GM19438 (cell line): ENCODE data around the gene ZNRF2.

Source experiments
- ATAC-seq: cut with Tn5 transposase; IDR thresholded peaks from one replicate; pipeline ENCODE4 v1.9.1; 2021; ENCODE audit warnings: low read depth; ENCODE audit not compliant: unreplicated experiment

Gene ZNRF2

DNA sequence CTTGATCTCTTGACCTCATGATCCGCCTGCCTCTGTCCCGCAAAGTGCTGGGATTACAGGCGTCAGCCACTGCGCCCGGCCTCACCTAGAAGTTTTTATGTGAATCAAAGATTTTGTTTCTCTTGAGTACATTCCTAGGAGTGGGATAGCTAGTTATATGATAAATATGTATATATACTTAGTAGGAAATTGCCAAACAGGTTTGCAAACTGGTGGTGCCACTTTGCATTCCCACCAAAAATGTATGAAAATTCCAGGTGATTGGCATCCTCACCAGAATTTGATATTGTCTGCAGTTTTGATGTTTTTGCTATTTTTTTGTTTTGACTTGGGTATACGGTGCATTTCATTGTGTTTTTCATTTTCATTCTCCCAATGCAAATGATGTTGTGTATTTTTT lies 107.4 kb downstream of the ZNRF2 start:
- ATAC-seq = no peak

DNA sequence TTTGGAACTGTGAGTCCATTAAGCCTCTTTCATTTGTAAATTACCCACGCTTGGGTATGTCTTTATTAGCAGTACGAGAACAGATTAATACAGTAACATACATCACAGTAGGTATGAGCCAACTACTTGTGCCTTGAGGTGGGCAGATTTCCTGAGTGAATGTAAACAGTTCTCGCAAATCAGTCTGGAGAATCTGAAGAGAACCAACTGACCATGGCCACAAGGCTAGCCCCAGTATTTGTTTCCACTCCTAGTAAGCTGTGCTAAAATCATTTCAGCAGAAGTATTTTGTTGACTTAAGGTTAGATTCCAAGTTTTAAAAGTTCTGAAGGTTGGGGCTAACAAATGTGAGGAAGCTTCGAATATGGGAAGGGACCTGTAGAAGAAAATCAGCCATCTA lies 111.3 kb downstream of the ZNRF2 start:
- ATAC-seq = no peak

DNA sequence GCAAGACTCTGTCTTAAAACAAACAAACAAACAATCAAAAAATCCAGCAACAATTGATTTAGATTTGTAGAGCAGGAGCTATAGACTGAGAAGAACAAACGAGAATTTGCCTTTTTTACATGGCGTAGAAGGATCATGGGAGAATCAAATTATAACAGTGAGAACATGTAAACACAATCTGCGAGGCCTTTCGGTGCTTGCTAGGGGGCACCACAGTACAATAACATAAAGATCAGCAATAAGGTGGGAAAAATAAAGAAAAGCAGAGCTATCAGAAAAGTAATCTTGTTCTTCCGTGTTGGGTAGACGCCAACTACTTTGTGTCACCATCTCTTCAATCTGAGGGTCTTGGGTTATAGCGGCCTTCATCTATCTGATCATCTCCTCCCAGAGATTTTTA lies 112.0 kb downstream of the ZNRF2 start:
- no peak for ATAC-seq

DNA sequence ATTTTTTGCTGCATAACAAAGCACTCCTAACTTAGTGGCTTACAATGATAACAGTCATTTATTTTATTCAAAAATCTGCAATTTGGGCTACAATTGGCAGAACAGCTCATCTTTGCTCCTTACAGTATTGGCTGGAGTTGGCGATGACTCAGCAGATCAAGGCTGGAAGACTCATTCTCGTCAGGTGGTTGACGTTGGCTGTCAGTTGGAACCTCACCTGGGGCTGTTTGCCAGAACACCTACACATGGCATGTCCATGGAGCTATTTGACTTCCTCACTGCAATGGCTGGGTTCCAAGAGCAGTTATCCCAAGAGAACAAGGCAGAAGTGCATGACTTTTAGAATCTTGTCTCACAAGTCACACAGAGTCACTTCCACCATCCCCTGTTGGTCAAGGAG lies 119.1 kb downstream of the ZNRF2 start:
- no peak for ATAC-seq

DNA sequence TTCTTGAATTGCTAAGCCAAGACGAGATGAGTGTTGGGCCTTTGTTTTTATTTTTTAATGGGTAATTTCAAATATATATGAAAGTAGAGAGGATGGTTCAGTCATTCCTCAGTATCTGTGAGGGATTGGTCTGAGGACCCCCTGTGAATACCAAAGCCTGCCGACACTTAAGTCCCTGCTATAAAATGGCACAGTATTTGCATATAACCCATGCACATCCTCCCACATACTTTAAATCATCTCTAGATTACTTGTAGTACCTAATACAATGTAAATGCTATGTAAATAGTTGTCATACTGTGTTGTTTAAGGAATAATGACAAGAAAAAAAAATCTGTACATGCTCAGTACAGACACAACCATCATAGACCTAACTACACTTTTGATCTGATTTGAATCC lies 120.8 kb downstream of the ZNRF2 start:
- ATAC-seq = no peak

DNA sequence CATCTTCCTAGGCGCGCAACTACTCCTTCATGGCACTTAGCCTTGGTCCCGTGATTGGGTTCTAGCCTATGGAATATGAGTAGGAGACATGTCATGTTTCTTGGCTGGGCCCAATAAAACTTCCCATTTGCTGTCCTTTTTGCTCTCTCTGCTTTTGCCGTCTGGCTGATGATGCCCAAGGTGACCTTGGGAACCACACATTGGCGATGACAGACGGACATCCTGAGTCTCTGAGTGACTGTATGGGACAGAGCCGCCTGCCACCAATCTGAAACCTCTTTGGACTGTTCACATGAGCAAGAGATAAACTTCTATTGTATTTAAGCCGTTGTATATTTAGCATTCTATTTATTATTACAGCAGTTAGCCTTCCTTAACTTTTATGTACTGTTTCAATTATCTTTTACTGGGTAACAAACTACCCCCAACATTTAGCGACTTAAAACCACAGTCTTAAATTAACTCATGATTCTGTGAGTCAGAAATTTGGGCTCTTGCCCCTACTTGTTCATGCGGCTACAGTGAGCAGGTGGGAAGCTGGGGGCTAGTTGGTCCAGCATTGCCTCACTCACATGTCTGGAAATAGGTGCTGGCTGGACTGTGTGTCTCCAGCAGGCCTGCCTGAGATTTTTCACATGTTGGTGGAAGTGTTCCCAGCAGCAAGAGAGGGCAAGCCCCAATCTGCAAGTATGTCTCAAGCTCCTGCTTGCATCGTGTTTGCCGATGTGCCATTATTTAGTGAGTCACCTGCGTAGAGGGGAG lies 122.4 kb downstream of the ZNRF2 start:
- ATAC-seq = no peak

DNA sequence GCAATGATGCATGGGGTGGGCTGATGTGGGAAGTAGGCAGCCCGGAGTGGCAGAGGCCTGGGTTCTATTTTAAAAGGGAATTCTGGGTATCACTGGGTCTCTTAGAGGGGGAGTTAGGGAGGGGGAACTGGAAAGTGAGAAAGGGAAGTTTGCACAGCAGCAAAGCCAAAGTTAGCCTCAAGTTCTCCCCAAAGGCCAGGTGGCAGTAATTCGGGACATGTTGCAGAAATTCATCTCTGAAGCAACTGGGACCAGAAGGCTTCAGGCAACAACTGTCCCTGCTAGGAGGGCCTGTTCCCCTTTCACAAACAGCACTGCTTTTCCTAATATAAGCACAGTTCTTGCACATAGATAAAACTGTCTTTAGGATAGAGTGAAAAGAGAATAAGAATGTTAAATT lies 126.8 kb downstream of the ZNRF2 start:
- no peak for ATAC-seq

DNA sequence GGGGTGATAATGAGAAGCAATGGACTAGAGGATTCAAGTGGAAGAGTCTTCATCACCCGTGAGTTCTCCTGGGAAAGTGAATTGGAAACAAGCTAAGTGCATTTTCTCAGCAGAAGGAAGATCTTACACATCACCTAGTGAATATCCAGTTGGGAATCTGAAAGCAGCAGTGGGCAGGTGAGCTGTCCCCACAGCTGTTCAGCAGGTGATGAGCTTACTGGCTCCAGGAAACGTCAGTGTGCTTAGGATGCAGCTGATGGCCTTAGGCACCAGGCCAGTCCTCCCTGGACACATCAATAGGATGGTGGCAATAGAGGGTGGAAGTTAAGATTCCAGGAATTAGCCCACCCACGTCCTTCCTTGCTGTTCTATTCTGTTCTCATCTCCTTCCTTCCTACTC lies 127.5 kb downstream of the ZNRF2 start:
- no peak for ATAC-seq

DNA sequence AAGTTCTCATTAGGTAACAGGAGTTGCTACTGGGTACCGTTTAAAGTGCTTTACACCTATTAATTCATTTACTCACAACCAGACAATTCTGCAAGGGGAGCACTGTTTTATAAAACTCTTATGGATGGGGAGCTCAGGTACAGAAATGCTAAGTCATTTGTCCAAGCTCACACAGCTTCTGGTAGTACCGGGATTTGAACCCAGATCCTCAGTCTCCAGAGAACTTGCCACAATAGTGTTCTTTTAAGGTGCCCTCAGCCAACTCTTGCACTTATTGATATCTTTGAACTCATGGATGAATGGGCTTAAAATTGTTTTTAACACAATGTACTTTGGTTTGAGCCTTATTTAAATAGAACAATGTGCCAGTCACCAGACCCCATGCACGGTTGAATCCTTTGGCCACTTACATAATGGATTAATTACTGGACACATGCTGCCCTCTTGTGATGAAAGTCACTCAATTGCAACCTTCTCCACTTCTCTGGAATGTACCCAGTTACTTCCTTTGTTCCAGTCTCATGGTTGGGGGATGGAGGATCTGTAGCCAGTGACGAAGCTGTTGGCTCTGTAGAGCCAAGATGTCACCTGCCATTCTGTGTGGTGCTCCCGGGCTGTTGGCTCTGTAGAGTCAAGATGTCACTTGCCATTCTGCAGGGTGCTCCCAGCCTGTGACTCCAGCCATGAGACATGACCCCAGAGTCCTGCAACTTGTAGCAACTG lies 128.5 kb downstream of the ZNRF2 start:
- ATAC-seq = no peak

DNA sequence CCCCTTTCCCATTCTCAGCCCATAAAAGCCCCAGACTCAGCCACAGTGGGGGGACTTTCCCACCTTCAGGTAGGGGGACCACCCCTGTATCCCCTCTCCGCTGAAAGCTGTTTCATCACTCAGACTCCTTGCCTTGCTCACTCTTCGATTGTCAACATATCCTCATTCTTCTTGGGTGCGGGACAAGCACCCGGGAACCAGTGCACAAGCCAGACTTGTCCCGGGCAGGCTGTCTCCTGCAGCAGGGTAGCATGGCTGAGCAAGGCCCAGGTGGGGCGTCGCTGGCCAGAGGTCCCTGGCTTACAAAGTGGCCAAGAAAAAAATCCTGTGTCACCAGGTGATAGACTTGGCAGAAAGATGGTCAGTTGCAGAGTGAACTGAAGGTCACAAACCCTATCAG lies 129.5 kb downstream of the ZNRF2 start:
- ATAC-seq = no peak
